ENCODE measurements around the gene TRPM2.

Gene TRPM2

GRCh38 chr21:44353191-44353970, at the start of gene TRPM2:
Gene TRPM2, plus strand, starts transcription at chr21:44353621. Its CDS starts 80 bp downstream, at chr21:44353701.
- DNase-seq: no peak

GRCh38 chr21:44304011-44304616, 49.3 kb upstream of the TRPM2 start:
- DNase-seq: no peak

- peak; percentile 19 for DNase-seq
Measured at GRCh38 chr21:44304877-44305293, 48.5 kb upstream of the TRPM2 start.

- no peak for DNase-seq
Measured at GRCh38 chr21:44305691-44306090, 47.7 kb upstream of the TRPM2 start.

GRCh38 chr21:44306936-44307704, 46.3 kb upstream of the TRPM2 start:
- DNase-seq: no peak

GRCh38 chr21:44310628-44311507, 42.6 kb upstream of the TRPM2 start:
- DNase-seq: no peak

- DNase-seq: no peak
Measured at GRCh38 chr21:44312089-44312488, 41.3 kb upstream of the TRPM2 start.

GRCh38 chr21:44312716-44313115, 40.7 kb upstream of the TRPM2 start:
- no peak for DNase-seq

GRCh38 chr21:44313451-44313850, 40.0 kb upstream of the TRPM2 start:
- DNase-seq: no peak

GRCh38 chr21:44314128-44314527, 39.3 kb upstream of the TRPM2 start:
- no peak for DNase-seq

- DNase-seq: no peak
Measured at GRCh38 chr21:44314561-44314960, 38.9 kb upstream of the TRPM2 start.

GRCh38 chr21:44315691-44316203, 37.7 kb upstream of the TRPM2 start:
- DNase-seq: no peak

- DNase-seq: no peak
Measured at GRCh38 chr21:44316277-44316900, 37.0 kb upstream of the TRPM2 start.

GRCh38 chr21:44317241-44317782, 36.1 kb upstream of the TRPM2 start:
- no peak for DNase-seq

GRCh38 chr21:44317871-44318270, 35.5 kb upstream of the TRPM2 start:
- DNase-seq: no peak

- no peak for DNase-seq
Measured at GRCh38 chr21:44318489-44319285, 34.7 kb upstream of the TRPM2 start.

GRCh38 chr21:44319407-44320065, 33.9 kb upstream of the TRPM2 start:
- DNase-seq: no peak

- no peak for DNase-seq
Measured at GRCh38 chr21:44320847-44321246, 32.6 kb upstream of the TRPM2 start.

GRCh38 chr21:44321846-44322450, 31.5 kb upstream of the TRPM2 start:
- DNase-seq: no peak
